ENCODE data around the gene VSX2. TPM values are rescaled to one million over a fixed set of nuclear protein-coding genes. Genes with fewer than 3 reads are reported as not detected.

Gene VSX2
- total and polyA plus RNA-seq, 7 donors: not detected

GRCh38 chr14:74309125-74310022, 70.1 kb downstream of the VSX2 start:
- intact Hi-C loops (cut with DNase I): no loop called here
- H3K36me3 ChIP-seq (ENCODE audit: insufficient read depth in 1 of 2, low read depth in 1 of 2): no peaks in the 10 kb centered on the region
- H3K27ac ChIP-seq: no peak overlapping the region
- no peak overlapping the region for H3K4me3 ChIP-seq
- no peak for DNase-seq
- no peak for TF ChIP-seq CTCF (IDR thresholded peaks at IDR 0.05)
- no peaks in the 10 kb centered on the region for H3K4me1 ChIP-seq
- WGBS, 3 donors: 83 to 86% (median 83%) methylated on average over 8 of the region's 8 CpGs
- no peak for ATAC-seq
- no peaks in the 10 kb centered on the region for H3K9me3 ChIP-seq
- no peaks in the 10 kb centered on the region for H3K27me3 ChIP-seq (ENCODE audit: insufficient read depth in 3 of 3, low read length in 2 of 3)

- DNase-seq: no peak
- 76 to 92% (median 88%) methylated on average over 2 of the region's 2 CpGs for WGBS, 3 donors
- no peak for TF ChIP-seq CTCF (IDR thresholded peaks at IDR 0.05)
- Histone ChIP-seq H3K36me3 (ENCODE audit: insufficient read depth in 1 of 2, low read depth in 1 of 2) (no peaks in the 10 kb centered on the region), H3K4me1 (no peaks in the 10 kb centered on the region), H3K27ac (no peak overlapping the region), H3K27me3 (ENCODE audit: insufficient read depth in 3 of 3, low read length in 2 of 3) (no peaks in the 10 kb centered on the region), H3K9me3 (no peaks in the 10 kb centered on the region), H3K4me3 (no peak overlapping the region)
- ATAC-seq: no peak
- intact Hi-C loops (cut with DNase I): no loop called here
Observed at GRCh38 chr14:74312161-74312560, 72.9 kb downstream of the VSX2 start.

Other genes starting within 250 kb of the VSX2 start
- 10 to 100 TPM in 1 of 4 donors, 1 to 10 TPM in 3; 5.2 to 11.5 (median 9.1) TPM for gene ENTPD5, start 220.2 kb upstream of the VSX2 start, total RNA-seq
- 1 to 10 TPM; 4.6 to 9.1 (median 5.0) TPM for gene ENTPD5, start 220.2 kb upstream of the VSX2 start, polyA plus RNA-seq
- 1 to 10 TPM; 1.0 to 1.7 (median 1.3) TPM for gene BBOF1, start 220.1 kb upstream of the VSX2 start, total RNA-seq
- gene BBOF1, start 220.1 kb upstream of the VSX2 start, polyA plus RNA-seq: 1 to 10 TPM; 1.1 to 3.2 (median 2.1) TPM
- gene ALDH6A1, start 155.0 kb upstream of the VSX2 start, total RNA-seq: 10 to 100 TPM; 22.3 to 60.5 (median 35.6) TPM
- gene ALDH6A1, start 155.0 kb upstream of the VSX2 start, polyA plus RNA-seq: 1 to 10 TPM; 7.3 to 8.3 (median 7.7) TPM
- gene LIN52, start 154.5 kb upstream of the VSX2 start, total RNA-seq: 1 to 10 TPM; 1.7 to 6.5 (median 3.8) TPM
- 1 to 10 TPM; 2.6 to 8.6 (median 3.5) TPM for gene LIN52, start 154.5 kb upstream of the VSX2 start, polyA plus RNA-seq
- 10 to 100 TPM; 11.6 to 26.2 (median 15.4) TPM for gene ABCD4, start 63.5 kb downstream of the VSX2 start, total RNA-seq
- 10 to 100 TPM; 11.4 to 17.4 (median 15.3) TPM for gene ABCD4, start 63.5 kb downstream of the VSX2 start, polyA plus RNA-seq
- gene VRTN, start 109.0 kb downstream of the VSX2 start, total RNA-seq: not detected
- not detected for gene VRTN, start 109.0 kb downstream of the VSX2 start, polyA plus RNA-seq
- not detected for gene SYNDIG1L, start 186.8 kb downstream of the VSX2 start, total RNA-seq
- not detected for gene SYNDIG1L, start 186.8 kb downstream of the VSX2 start, polyA plus RNA-seq

Data from psoas muscle (tissue), 8 donors.